Fibroblast of lung (primary cell): ENCODE data around the gene ZNRD2. TPM values are rescaled to one million over a fixed set of nuclear protein-coding genes. Genes with fewer than 3 reads are reported as not detected.

ENCODE experiments used
- DNase-seq, 2 donors: peaks; one replicate each; pipeline versions ENCODE4 v3.0.0 to v3.0.0-alpha.2; 2010; ENCODE audit warnings: low read depth in 2 of 2
- H2AFZ ChIP-seq: 2 replicates; pipeline ENCODE4 v1.5.1; 2012; ENCODE audit warnings: low read length, control low read depth, inconsistent platforms
- H3K27ac ChIP-seq: 2 replicates; pipeline ENCODE4 v1.5.1; 2011; ENCODE audit warnings: low read length, control low read depth; ENCODE audit not compliant: insufficient read depth
- H3K27me3 ChIP-seq: 2 replicates; pipeline ENCODE4 v1.5.1; 2011; ENCODE audit warnings: mild to moderate bottlenecking, low read length; ENCODE audit not compliant: control insufficient read depth, insufficient read depth
- H3K36me3 ChIP-seq: 2 replicates; pipeline ENCODE4 v1.5.1; 2011; ENCODE audit warnings: low read length; ENCODE audit not compliant: control insufficient read depth, insufficient read depth
- H3K4me1 ChIP-seq: 2 replicates; pipeline ENCODE4 v1.5.1; 2011; ENCODE audit warnings: low read length; ENCODE audit not compliant: control insufficient read depth, insufficient read depth; ENCODE audit errors: extremely low read depth
- H3K4me2 ChIP-seq: 2 replicates; pipeline ENCODE4 v1.5.1; 2011; ENCODE audit warnings: low read length, control low read depth; ENCODE audit not compliant: insufficient read depth; ENCODE audit errors: extremely low read depth
- H3K4me3 ChIP-seq, 4 experiments: fragments of 200-600 bp in 1 of 4; sonication (generic) in 1 of 4; replicated peaks in 1 of 4; 2 replicates each; pipeline ENCODE4 v1.5.1; 2011 to 2016; ENCODE audit warnings: low read length in 4 of 4, low read depth in 3 of 4, mild to moderate bottlenecking in 3 of 4, control low read depth in 2 of 4, inconsistent platforms in 1 of 4, mixed read lengths in 1 of 4; ENCODE audit not compliant: insufficient read depth in 1 of 4; ENCODE audit errors: control extremely low read depth in 1 of 4
- H3K79me2 ChIP-seq: 2 replicates; pipeline ENCODE4 v1.5.1; 2012; ENCODE audit warnings: mild to moderate bottlenecking, low read length, inconsistent platforms; ENCODE audit not compliant: control insufficient read depth, insufficient read depth
- H3K9ac ChIP-seq: 2 replicates; pipeline ENCODE4 v1.5.1; 2011; ENCODE audit warnings: mild to moderate bottlenecking, low read length, control low read depth; ENCODE audit not compliant: insufficient read depth
- H3K9me3 ChIP-seq: 2 replicates; pipeline ENCODE4 v1.5.1; 2012; ENCODE audit warnings: low read depth, low read length; ENCODE audit not compliant: control insufficient read depth, insufficient read depth
- H4K20me1 ChIP-seq: 2 replicates; pipeline ENCODE4 v1.5.1; 2011; ENCODE audit warnings: low read length; ENCODE audit not compliant: control insufficient read depth, insufficient read depth; ENCODE audit errors: extremely low read depth
- CTCF ChIP-seq, 2 donors: IDR thresholded peaks in 1 of 2; conservative IDR thresholded peaks in 1 of 2; 1 replicate in 1 of 2; 2 replicates in 1 of 2; pipeline ENCODE4 v1.5.1; 2011 to 2012; ENCODE audit warnings: low read length in 2 of 2, control low read depth in 1 of 2, inconsistent platforms in 1 of 2, low read depth in 1 of 2, mild to moderate bottlenecking in 1 of 2
- EZH2 ChIP-seq: IDR thresholded peaks from 2 replicates; pipeline ENCODE4 v1.5.1; 2012; ENCODE audit warnings: low read length, control low read depth, mild to moderate bottlenecking; ENCODE audit errors: missing control alignments
- polyA plus RNA-seq, 2 donors: library from polyadenylated mRNA; depleted of rRNA in 1 of 2; stranded (reverse) in 1 of 2; unstranded in 1 of 2; fragments of >200 nt; gene quantifications; 2 replicates each; pipeline ENCODE4 v1.2.1, GENCODE V29; 2011 to 2012; ENCODE audit warnings: missing spikeins in 1 of 2
- total RNA-seq: library from RNA; depleted of rRNA; stranded (reverse); fragments of >200 nt; gene quantifications from 2 replicates; pipeline ENCODE4 v1.2.1, GENCODE V29; 2014

Gene ZNRD2
- total and polyA plus RNA-seq, 2 donors (not counting 1 experiment from before 2014, with no cell fraction given) = 20.8 to 25.8 TPM

GRCh38 chr11:65580031-65580692, 9.9 kb downstream of the ZNRD2 start:
- H3K9me3 ChIP-seq = no peaks in the 10 kb centered on the region
- peaks cover 27% of the 10 kb centered on the region for H3K36me3 ChIP-seq
- H3K79me2 ChIP-seq = peaks cover 12% of the 10 kb centered on the region
- no peak for TF ChIP-seq EZH2
- TF ChIP-seq CTCF (conservative IDR thresholded peaks at IDR 0.05 in 1 of 2, IDR thresholded peaks at IDR 0.05 in 1 of 2; ENCODE audit: low read depth in 1 of 2, low read length in 2 of 2) = no peak
- no peak overlapping the region for H3K4me3 ChIP-seq
- no peak overlapping the region for H3K9ac ChIP-seq
- H4K20me1 ChIP-seq = no peaks in the 10 kb centered on the region
- H2AFZ ChIP-seq = no peak overlapping the region
- peaks cover 20% of the 10 kb centered on the region for H3K4me1 ChIP-seq
- no peak for DNase-seq
- no peak overlapping the region for H3K4me2 ChIP-seq
- no peaks in the 10 kb centered on the region for H3K27me3 ChIP-seq
- H3K27ac ChIP-seq = no peak overlapping the region

- peaks cover 11% of the 10 kb centered on the region for H3K79me2 ChIP-seq
- no peak overlapping the region for H3K9ac ChIP-seq
- H3K9me3 ChIP-seq = no peaks in the 10 kb centered on the region
- peaks cover 27% of the 10 kb centered on the region for H3K36me3 ChIP-seq
- H3K4me1 ChIP-seq = peaks cover 15% of the 10 kb centered on the region
- no peaks in the 10 kb centered on the region for H3K27me3 ChIP-seq
- no peak for DNase-seq
- H2AFZ ChIP-seq = no peak overlapping the region
- H3K4me3 ChIP-seq = no peak overlapping the region
- no peak overlapping the region for H3K27ac ChIP-seq
- H3K4me2 ChIP-seq = no peak overlapping the region
- no peak for TF ChIP-seq EZH2
- TF ChIP-seq CTCF (conservative IDR thresholded peaks at IDR 0.05 in 1 of 2, IDR thresholded peaks at IDR 0.05 in 1 of 2; ENCODE audit: low read depth in 1 of 2, low read length in 2 of 2) = no peak
- H4K20me1 ChIP-seq = no peaks in the 10 kb centered on the region
Observed at GRCh38 chr11:65580756-65581155, 10.5 kb downstream of the ZNRD2 start.

GRCh38 chr11:65581928-65582327, 11.7 kb downstream of the ZNRD2 start:
- H3K9me3 ChIP-seq = no peaks in the 10 kb centered on the region
- H4K20me1 ChIP-seq = no peaks in the 10 kb centered on the region
- H2AFZ ChIP-seq = no peak overlapping the region
- no peak overlapping the region for H3K27ac ChIP-seq
- H3K36me3 ChIP-seq = peaks cover 27% of the 10 kb centered on the region
- no peaks in the 10 kb centered on the region for H3K27me3 ChIP-seq
- no peak overlapping the region for H3K4me2 ChIP-seq
- peaks cover 5% of the 10 kb centered on the region for H3K79me2 ChIP-seq
- no peak for TF ChIP-seq EZH2
- no peak for TF ChIP-seq CTCF (conservative IDR thresholded peaks at IDR 0.05 in 1 of 2, IDR thresholded peaks at IDR 0.05 in 1 of 2; ENCODE audit: low read depth in 1 of 2, low read length in 2 of 2)
- no peak overlapping the region for H3K4me3 ChIP-seq
- peaks cover 11% of the 10 kb centered on the region for H3K4me1 ChIP-seq
- DNase-seq = no peak
- no peak overlapping the region for H3K9ac ChIP-seq
